Activated naive CD8-positive, alpha-beta T cell treated with anti-CD3 and anti-CD28 coated beads for 36 hours (primary cell): ENCODE measurements around the gene TNNT2. TPM values are rescaled to one million over a fixed set of nuclear protein-coding genes. Genes with fewer than 3 reads are reported as not detected.
A peak's percentile ranks its signal among the peaks of the same experiment; 100 is the strongest.

ENCODE experiments used
- DNase-seq: peaks from one replicate; pipeline ENCODE4 v3.0.0; 2021
- H3K27ac Mint-ChIP-seq: one replicate; pipeline ENCODE4 v1.8.0; 2022; ENCODE audit warnings: mild to moderate bottlenecking, moderate library complexity, mixed read lengths
- H3K27me3 Mint-ChIP-seq: one replicate; pipeline ENCODE4 v1.8.0; 2022; ENCODE audit warnings: mild to moderate bottlenecking, mixed read lengths
- H3K36me3 Mint-ChIP-seq: one replicate; pipeline ENCODE4 v1.8.0; 2021; ENCODE audit warnings: mild to moderate bottlenecking, mixed read lengths
- H3K4me1 Mint-ChIP-seq: one replicate; pipeline ENCODE4 v1.8.0; 2021; ENCODE audit warnings: mixed read lengths
- H3K4me3 Mint-ChIP-seq: one replicate; pipeline ENCODE4 v1.8.0; 2022; ENCODE audit warnings: mild to moderate bottlenecking, moderate library complexity, mixed read lengths
- H3K9me3 Mint-ChIP-seq: one replicate; pipeline ENCODE4 v1.8.0; 2022; ENCODE audit warnings: mixed read lengths
- total RNA-seq, 2 experiments: library from RNA; stranded (reverse); gene quantifications; one replicate each; pipeline ENCODE4 v1.2.3, GENCODE V29; 2021

Gene TNNT2
- total RNA-seq, 2 experiments from 2014 or later, result not detected

- H3K36me3 Mint-ChIP-seq, result no peaks in the 10 kb centered on the region
- H3K27ac Mint-ChIP-seq, result no peak overlapping the region
- DNase-seq, result no peak
- H3K27me3 Mint-ChIP-seq, result no peaks in the 10 kb centered on the region
- no peaks in the 10 kb centered on the region for H3K9me3 Mint-ChIP-seq
- H3K4me1 Mint-ChIP-seq, result no peaks in the 10 kb centered on the region
- H3K4me3 Mint-ChIP-seq, result no peak overlapping the region
Measured at GRCh38 chr1:201317551-201317950, 59.9 kb downstream of the TNNT2 start.

- Mint-ChIP-seq H3K27me3 (no peaks in the 10 kb centered on the region), H3K36me3 (no peaks in the 10 kb centered on the region), H3K27ac (no peak overlapping the region), H3K9me3 (no peaks in the 10 kb centered on the region), H3K4me1 (no peaks in the 10 kb centered on the region), H3K4me3 (no peak overlapping the region)
- no peak for DNase-seq
Measured at GRCh38 chr1:201316556-201316955, 60.9 kb downstream of the TNNT2 start.

GRCh38 chr1:201313086-201313485 lies 64.4 kb downstream of the TNNT2 start:
- peaks cover 8% of the 10 kb centered on the region for H3K4me1 Mint-ChIP-seq
- peaks cover 18% of the 10 kb centered on the region for H3K27me3 Mint-ChIP-seq
- no peaks in the 10 kb centered on the region for H3K36me3 Mint-ChIP-seq
- no peak overlapping the region for H3K4me3 Mint-ChIP-seq
- no peak overlapping the region for H3K27ac Mint-ChIP-seq
- H3K9me3 Mint-ChIP-seq, result no peaks in the 10 kb centered on the region
- no peak for DNase-seq

GRCh38 chr1:201312298-201312697 lies 65.2 kb downstream of the TNNT2 start:
- no peak overlapping the region for H3K27ac Mint-ChIP-seq
- H3K27me3 Mint-ChIP-seq, result peaks cover 18% of the 10 kb centered on the region

GRCh38 chr1:201311356-201312011 lies 66.0 kb downstream of the TNNT2 start:
- H3K27ac Mint-ChIP-seq, result no peak overlapping the region
- H3K4me1 Mint-ChIP-seq, result peaks cover 8% of the 10 kb centered on the region
- no peak overlapping the region for H3K4me3 Mint-ChIP-seq
- peak; percentile 19 for DNase-seq
- H3K9me3 Mint-ChIP-seq, result no peaks in the 10 kb centered on the region
- peaks cover 18% of the 10 kb centered on the region for H3K27me3 Mint-ChIP-seq
- no peaks in the 10 kb centered on the region for H3K36me3 Mint-ChIP-seq

More at GRCh38 chr1:201312298-201312697, 65.2 kb downstream of the TNNT2 start:
- no peak for DNase-seq
- peaks cover 8% of the 10 kb centered on the region for H3K4me1 Mint-ChIP-seq
- H3K4me3 Mint-ChIP-seq, result no peak overlapping the region
- no peaks in the 10 kb centered on the region for H3K36me3 Mint-ChIP-seq
- H3K9me3 Mint-ChIP-seq, result no peaks in the 10 kb centered on the region

- no peaks in the 10 kb centered on the region for H3K36me3 Mint-ChIP-seq
- peaks cover 8% of the 10 kb centered on the region for H3K4me1 Mint-ChIP-seq
- no peak overlapping the region for H3K4me3 Mint-ChIP-seq
- H3K27ac Mint-ChIP-seq, result no peak overlapping the region
- DNase-seq, result no peak
- no peaks in the 10 kb centered on the region for H3K9me3 Mint-ChIP-seq
- peaks cover 18% of the 10 kb centered on the region for H3K27me3 Mint-ChIP-seq
Measured at GRCh38 chr1:201310986-201311355, 66.5 kb downstream of the TNNT2 start.

- H3K9me3 Mint-ChIP-seq, result no peaks in the 10 kb centered on the region
- H3K4me3 Mint-ChIP-seq, result no peak overlapping the region
- no peak for DNase-seq
- no peak overlapping the region for H3K27ac Mint-ChIP-seq
- H3K4me1 Mint-ChIP-seq, result peaks cover 8% of the 10 kb centered on the region
- H3K36me3 Mint-ChIP-seq, result no peaks in the 10 kb centered on the region
- H3K27me3 Mint-ChIP-seq, result peaks cover 18% of the 10 kb centered on the region
Measured at GRCh38 chr1:201310251-201310985, 67.1 kb downstream of the TNNT2 start.

- Mint-ChIP-seq H3K4me1 (peaks cover 8% of the 10 kb centered on the region), H3K27ac (no peak overlapping the region), H3K4me3 (no peak overlapping the region), H3K36me3 (no peaks in the 10 kb centered on the region), H3K9me3 (no peaks in the 10 kb centered on the region), H3K27me3 (peaks cover 18% of the 10 kb centered on the region)
- no peak for DNase-seq
Measured at GRCh38 chr1:201309416-201309815, 68.1 kb downstream of the TNNT2 start.

Other genes with a start within 250 kb of the TNNT2 start
- 10 to 100 TPM; 28.2 to 29.8 TPM for gene TMEM9, start 223.2 kb downstream of the TNNT2 start, total RNA-seq
- gene IGFN1, start 186.9 kb downstream of the TNNT2 start, total RNA-seq, result not detected
- under 1 TPM; 0.04 to 0.06 TPM for gene PKP1, start 94.2 kb downstream of the TNNT2 start, total RNA-seq
- not detected for gene LAD1, start 21.6 kb upstream of the TNNT2 start, total RNA-seq
- not detected for gene TNNI1, start 44.0 kb upstream of the TNNT2 start, total RNA-seq
- gene PHLDA3, start 91.5 kb upstream of the TNNT2 start, total RNA-seq, result 1 to 10 TPM; 4.2 to 4.7 TPM
- 10 to 100 TPM; 57.0 to 59.1 TPM for gene CSRP1, start 129.4 kb upstream of the TNNT2 start, total RNA-seq
- 1 to 10 TPM; 1.3 TPM for gene NAV1, start 161.4 kb upstream of the TNNT2 start, total RNA-seq